ENCODE results near the gene GRM5.
"Not testable (repeated sequence)": the region's sequence is repeated elsewhere in the genome, so short reads cannot be mapped to it uniquely, and the experiment has no call there.

GRCh38 chr11:89019827-89020547 is 45.8 kb downstream of the GRM5 start:
- TF ChIP-seq CTCF (IDR thresholded peaks at IDR 0.05); POLR2AphosphoS5 (IDR thresholded peaks at IDR 0.05; ENCODE audit: insufficient read depth in 1 of 2, low read depth in 1 of 2); POLR2A (IDR thresholded peaks at IDR 0.05): not testable (repeated sequence)

All from vagina (tissue), 2 donors.